GM23338 (cell line): Measurements from ENCODE around the gene C10orf105.

ENCODE experiments used
- EZH2 ChIP-seq: fragments of 200-600 bp; sonication (generic); IDR thresholded peaks from one replicate; pipeline ENCODE4 v1.8.0; 2017; ENCODE audit warnings: antibody characterized with exemption, mild to moderate bottlenecking, low read depth; ENCODE audit not compliant: unreplicated experiment
- EZH2phosphoT487 ChIP-seq: fragments of 200-600 bp; sonication (generic); IDR thresholded peaks from one replicate; pipeline ENCODE4 v1.8.1; 2018; ENCODE audit warnings: antibody characterized with exemption; ENCODE audit not compliant: unreplicated experiment
- JUNB ChIP-seq: IDR thresholded peaks from one replicate; pipeline ENCODE4 v1.6.1; 2016; ENCODE audit warnings: antibody characterized with exemption; ENCODE audit not compliant: unreplicated experiment
- POLR2AphosphoS5 ChIP-seq: IDR thresholded peaks from 2 replicates; pipeline ENCODE4 v1.6.1; 2016; ENCODE audit warnings: antibody characterized with exemption, low read depth
- TF ChIP-seq, protein P1 (sequence below), 2 experiments: fragments of 200-600 bp in 1 of 2; sonication (generic) in 1 of 2; conservative IDR thresholded peaks; 2 replicates each; pipeline versions ENCODE4 v1.5.1 to v1.6.1; 2016 to 2017; ENCODE audit warnings: antibody characterized with exemption in 2 of 2, low read depth in 2 of 2, mild to moderate bottlenecking in 2 of 2, moderate library complexity in 1 of 2
- TF ChIP-seq, protein P2 (sequence below): IDR thresholded peaks from one replicate; pipeline ENCODE4 v1.6.1; 2018; ENCODE audit warnings: antibody characterized with exemption; ENCODE audit not compliant: unreplicated experiment

DNA sequence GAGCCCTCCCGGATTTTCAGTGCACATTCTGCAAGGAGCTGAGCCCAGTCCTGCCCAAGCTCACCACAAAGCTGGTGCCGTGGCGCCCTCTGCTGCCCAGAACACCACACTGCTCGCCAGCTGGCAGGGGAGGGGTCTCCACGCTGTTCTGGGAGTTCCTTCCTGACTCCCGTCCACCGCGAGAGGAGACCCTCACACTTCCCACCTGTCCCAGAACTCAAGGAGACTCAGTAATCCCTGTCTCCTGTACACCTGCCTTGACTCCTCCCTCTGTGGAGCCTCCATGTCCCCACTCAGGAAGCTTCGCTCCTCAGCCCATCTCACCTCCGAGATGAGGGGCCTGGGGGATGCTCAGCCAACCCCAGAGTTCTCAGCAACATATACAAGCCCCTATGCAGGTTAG lies 11.3 kb downstream of the C10orf105 start:
- TF ChIP-seq, protein P1, sequence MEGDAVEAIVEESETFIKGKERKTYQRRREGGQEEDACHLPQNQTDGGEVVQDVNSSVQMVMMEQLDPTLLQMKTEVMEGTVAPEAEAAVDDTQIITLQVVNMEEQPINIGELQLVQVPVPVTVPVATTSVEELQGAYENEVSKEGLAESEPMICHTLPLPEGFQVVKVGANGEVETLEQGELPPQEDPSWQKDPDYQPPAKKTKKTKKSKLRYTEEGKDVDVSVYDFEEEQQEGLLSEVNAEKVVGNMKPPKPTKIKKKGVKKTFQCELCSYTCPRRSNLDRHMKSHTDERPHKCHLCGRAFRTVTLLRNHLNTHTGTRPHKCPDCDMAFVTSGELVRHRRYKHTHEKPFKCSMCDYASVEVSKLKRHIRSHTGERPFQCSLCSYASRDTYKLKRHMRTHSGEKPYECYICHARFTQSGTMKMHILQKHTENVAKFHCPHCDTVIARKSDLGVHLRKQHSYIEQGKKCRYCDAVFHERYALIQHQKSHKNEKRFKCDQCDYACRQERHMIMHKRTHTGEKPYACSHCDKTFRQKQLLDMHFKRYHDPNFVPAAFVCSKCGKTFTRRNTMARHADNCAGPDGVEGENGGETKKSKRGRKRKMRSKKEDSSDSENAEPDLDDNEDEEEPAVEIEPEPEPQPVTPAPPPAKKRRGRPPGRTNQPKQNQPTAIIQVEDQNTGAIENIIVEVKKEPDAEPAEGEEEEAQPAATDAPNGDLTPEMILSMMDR (conservative IDR thresholded peaks at IDR 0.05; ENCODE audit: low read depth in 2 of 2) = peak; percentile 85 to 99
- TF ChIP-seq POLR2AphosphoS5 (no peak), EZH2phosphoT487 (no peak), JUNB (no peak), EZH2 (no peak)
- TF ChIP-seq, protein P2, sequence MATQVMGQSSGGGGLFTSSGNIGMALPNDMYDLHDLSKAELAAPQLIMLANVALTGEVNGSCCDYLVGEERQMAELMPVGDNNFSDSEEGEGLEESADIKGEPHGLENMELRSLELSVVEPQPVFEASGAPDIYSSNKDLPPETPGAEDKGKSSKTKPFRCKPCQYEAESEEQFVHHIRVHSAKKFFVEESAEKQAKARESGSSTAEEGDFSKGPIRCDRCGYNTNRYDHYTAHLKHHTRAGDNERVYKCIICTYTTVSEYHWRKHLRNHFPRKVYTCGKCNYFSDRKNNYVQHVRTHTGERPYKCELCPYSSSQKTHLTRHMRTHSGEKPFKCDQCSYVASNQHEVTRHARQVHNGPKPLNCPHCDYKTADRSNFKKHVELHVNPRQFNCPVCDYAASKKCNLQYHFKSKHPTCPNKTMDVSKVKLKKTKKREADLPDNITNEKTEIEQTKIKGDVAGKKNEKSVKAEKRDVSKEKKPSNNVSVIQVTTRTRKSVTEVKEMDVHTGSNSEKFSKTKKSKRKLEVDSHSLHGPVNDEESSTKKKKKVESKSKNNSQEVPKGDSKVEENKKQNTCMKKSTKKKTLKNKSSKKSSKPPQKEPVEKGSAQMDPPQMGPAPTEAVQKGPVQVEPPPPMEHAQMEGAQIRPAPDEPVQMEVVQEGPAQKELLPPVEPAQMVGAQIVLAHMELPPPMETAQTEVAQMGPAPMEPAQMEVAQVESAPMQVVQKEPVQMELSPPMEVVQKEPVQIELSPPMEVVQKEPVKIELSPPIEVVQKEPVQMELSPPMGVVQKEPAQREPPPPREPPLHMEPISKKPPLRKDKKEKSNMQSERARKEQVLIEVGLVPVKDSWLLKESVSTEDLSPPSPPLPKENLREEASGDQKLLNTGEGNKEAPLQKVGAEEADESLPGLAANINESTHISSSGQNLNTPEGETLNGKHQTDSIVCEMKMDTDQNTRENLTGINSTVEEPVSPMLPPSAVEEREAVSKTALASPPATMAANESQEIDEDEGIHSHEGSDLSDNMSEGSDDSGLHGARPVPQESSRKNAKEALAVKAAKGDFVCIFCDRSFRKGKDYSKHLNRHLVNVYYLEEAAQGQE = no peak
